ENCODE results near the gene EIF2B5.

GRCh38 chr3:184099806-184100686 lies 35.1 kb upstream of the EIF2B5 start:
- TF ChIP-seq, protein P1, sequence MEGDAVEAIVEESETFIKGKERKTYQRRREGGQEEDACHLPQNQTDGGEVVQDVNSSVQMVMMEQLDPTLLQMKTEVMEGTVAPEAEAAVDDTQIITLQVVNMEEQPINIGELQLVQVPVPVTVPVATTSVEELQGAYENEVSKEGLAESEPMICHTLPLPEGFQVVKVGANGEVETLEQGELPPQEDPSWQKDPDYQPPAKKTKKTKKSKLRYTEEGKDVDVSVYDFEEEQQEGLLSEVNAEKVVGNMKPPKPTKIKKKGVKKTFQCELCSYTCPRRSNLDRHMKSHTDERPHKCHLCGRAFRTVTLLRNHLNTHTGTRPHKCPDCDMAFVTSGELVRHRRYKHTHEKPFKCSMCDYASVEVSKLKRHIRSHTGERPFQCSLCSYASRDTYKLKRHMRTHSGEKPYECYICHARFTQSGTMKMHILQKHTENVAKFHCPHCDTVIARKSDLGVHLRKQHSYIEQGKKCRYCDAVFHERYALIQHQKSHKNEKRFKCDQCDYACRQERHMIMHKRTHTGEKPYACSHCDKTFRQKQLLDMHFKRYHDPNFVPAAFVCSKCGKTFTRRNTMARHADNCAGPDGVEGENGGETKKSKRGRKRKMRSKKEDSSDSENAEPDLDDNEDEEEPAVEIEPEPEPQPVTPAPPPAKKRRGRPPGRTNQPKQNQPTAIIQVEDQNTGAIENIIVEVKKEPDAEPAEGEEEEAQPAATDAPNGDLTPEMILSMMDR (IDR thresholded peaks at IDR 0.05; ENCODE audit: poor library complexity) = no peak
- TF ChIP-seq EZH2phosphoT487 (IDR thresholded peaks at IDR 0.05; ENCODE audit: low read depth, severe bottlenecking, unreplicated experiment) = no peak
- TF ChIP-seq EZH2 (IDR thresholded peaks at IDR 0.05; ENCODE audit: borderline replicate concordance) = no peak

Measured in hepatocyte (in vitro differentiated cells).